H1 (cell line): ENCODE results near the gene NAA20. TPM values are rescaled to one million over a fixed set of nuclear protein-coding genes. Genes with fewer than 3 reads are reported as not detected.

Experiments
- CTCF ChIA-PET: fragments of 300-600 bp; sonication (Branson Sonifier 250); formaldehyde crosslinking; loops from one replicate; lab custom pipeline; 2021; ENCODE audit not compliant: partially characterized antibody; lab: Charles Lee
- POLR2A ChIA-PET: fragments of 300-600 bp; sonication (Branson Sonifier 250); formaldehyde crosslinking; loops from one replicate; lab custom pipeline; 2021; ENCODE audit warnings: inconsistent platforms; ENCODE audit not compliant: partially characterized antibody; lab: Charles Lee
- DNase-seq, 2 experiments: peaks; one replicate each; pipeline versions ENCODE4 v3.0.0 to v3.0.0-alpha.2; 2010 to 2022; ENCODE audit warnings: low spot score in 2 of 2, low read depth in 1 of 2, mixed read lengths in 1 of 2
- FAIRE-seq: peaks from 2 replicates; lab custom pipeline; 2011; peaks lifted over from hg19 to GRCh38; lab: Jason Lieb, UNC
- H2AFZ ChIP-seq: 2 replicates; pipeline ENCODE4 v1.8.1; 2012; ENCODE audit warnings: low read length, inconsistent platforms
- H2AK5ac ChIP-seq: 2 replicates; pipeline ENCODE4 v1.6.1; 2013; ENCODE audit warnings: low read depth, low read length
- H2BK120ac ChIP-seq: replicated peaks from 2 replicates; pipeline ENCODE3; 2013; ENCODE audit warnings: low read depth, low read length, inconsistent platforms
- H2BK12ac ChIP-seq: 2 replicates; pipeline ENCODE4 v1.6.1; 2013; ENCODE audit warnings: low read depth, low read length
- H2BK15ac ChIP-seq: 2 replicates; pipeline ENCODE4 v1.6.1; 2013; ENCODE audit warnings: low read length
- H2BK20ac ChIP-seq: 2 replicates; pipeline ENCODE4 v1.6.1; 2013; ENCODE audit warnings: low read length
- H2BK5ac ChIP-seq: 2 replicates; pipeline ENCODE4 v1.6.1; 2013; ENCODE audit warnings: low read depth, low read length
- H3K14ac ChIP-seq: 2 replicates; pipeline ENCODE4 v1.6.1; 2013; ENCODE audit warnings: inconsistent platforms; ENCODE audit not compliant: insufficient read length
- H3K18ac ChIP-seq: 2 replicates; pipeline ENCODE4 v1.6.1; 2013; ENCODE audit warnings: low read length; ENCODE audit errors: extremely low read depth
- H3K23ac ChIP-seq: 2 replicates; pipeline ENCODE4 v1.6.1; 2013; ENCODE audit warnings: inconsistent platforms; ENCODE audit not compliant: insufficient read length
- H3K23me2 ChIP-seq: 2 replicates; pipeline ENCODE4 v1.6.1; 2013; ENCODE audit warnings: low read depth, low read length
- H3K27ac ChIP-seq: 2 replicates; pipeline ENCODE4 v1.6.1; 2011; ENCODE audit warnings: low read depth, low read length, inconsistent platforms
- H3K27me3 ChIP-seq, 4 experiments: replicated peaks in 1 of 4; 1 replicate in 1 of 4; 2 replicates in 3 of 4; pipeline versions ENCODE4 v1.6.1 to v1.8.1; 2011 to 2013; ENCODE audit warnings: low read length in 3 of 4, mild to moderate bottlenecking in 3 of 4, inconsistent platforms in 2 of 4, mixed read lengths in 2 of 4, moderate library complexity in 1 of 4; ENCODE audit not compliant: control insufficient read depth in 3 of 4, insufficient read depth in 3 of 4; ENCODE audit errors: extremely low read depth in 1 of 4
- H3K36me3 ChIP-seq, 4 experiments: 2 replicates each; pipeline versions ENCODE4 v1.6.1 to v1.8.1; 2011 to 2013; ENCODE audit warnings: mild to moderate bottlenecking in 4 of 4, low read length in 3 of 4, moderate library complexity in 2 of 4, control low read depth in 1 of 4, inconsistent platforms in 1 of 4; ENCODE audit not compliant: insufficient read depth in 4 of 4, control insufficient read depth in 2 of 4
- H3K4ac ChIP-seq: replicated peaks from 2 replicates; pipeline ENCODE3; 2013; ENCODE audit warnings: low read length, low read depth, mixed read lengths, inconsistent platforms; ENCODE audit not compliant: insufficient read length
- H3K4me1 ChIP-seq, 4 experiments: replicated peaks in 1 of 4; 1 replicate in 1 of 4; 2 replicates in 3 of 4; pipeline versions ENCODE4 v1.6.1 to v1.8.1; 2011 to 2013; ENCODE audit warnings: low read length in 3 of 4, inconsistent platforms in 2 of 4, mixed read lengths in 1 of 4; ENCODE audit not compliant: insufficient read depth in 4 of 4, control insufficient read depth in 3 of 4
- H3K4me2 ChIP-seq, 2 experiments: 2 replicates each; pipeline versions ENCODE4 v1.6.1 to v1.8.1; 2011 to 2013; ENCODE audit warnings: low read depth in 2 of 2, low read length in 2 of 2, control low read depth in 1 of 2, inconsistent platforms in 1 of 2, mild to moderate bottlenecking in 1 of 2; ENCODE audit not compliant: insufficient read depth in 1 of 2
- H3K4me3 ChIP-seq, 4 experiments: fragments of 200-600, 300-600 bp in 1 of 4; sonication (generic), shearing (Covaris generic), sonication (Bioruptor Twin) in 1 of 4; 2 replicates each; pipeline versions ENCODE4 v1.5.1 to v1.8.1; 2011 to 2016; ENCODE audit warnings: low read length in 4 of 4, low read depth in 3 of 4, control low read depth in 2 of 4, inconsistent platforms in 2 of 4, mild to moderate bottlenecking in 2 of 4, mixed read lengths in 1 of 4, moderate library complexity in 1 of 4; ENCODE audit not compliant: insufficient read depth in 2 of 4; ENCODE audit errors: extremely low read depth in 1 of 4
- H3K56ac ChIP-seq: replicated peaks from 2 replicates; pipeline ENCODE3; 2013; ENCODE audit warnings: low read depth, mild to moderate bottlenecking, mixed read lengths, low read length, inconsistent platforms; ENCODE audit not compliant: insufficient read length
- H3K79me1 ChIP-seq: 2 replicates; pipeline ENCODE4 v1.6.1; 2013; ENCODE audit warnings: low read depth, low read length, control low read depth
- H3K79me2 ChIP-seq, 2 experiments: 2 replicates each; pipeline versions ENCODE4 v1.6.1 to v1.8.1; 2012 to 2013; ENCODE audit warnings: low read length in 2 of 2, mild to moderate bottlenecking in 2 of 2, inconsistent platforms in 1 of 2; ENCODE audit not compliant: insufficient read depth in 2 of 2, control insufficient read depth in 1 of 2
- H3K9ac ChIP-seq, 4 experiments: replicated peaks in 1 of 4; 1 replicate in 1 of 4; 2 replicates in 3 of 4; pipeline versions ENCODE4 v1.6.1 to v1.8.1; 2011 to 2013; ENCODE audit warnings: low read depth in 3 of 4, low read length in 3 of 4, control low read depth in 2 of 4, mild to moderate bottlenecking in 2 of 4, moderate library complexity in 2 of 4, inconsistent platforms in 1 of 4; ENCODE audit errors: extremely low read depth in 1 of 4
- H3K9me3 ChIP-seq, 2 experiments: 2 replicates each; pipeline versions ENCODE4 v1.6.1 to v1.8.1; 2012 to 2013; ENCODE audit warnings: mild to moderate bottlenecking in 2 of 2, moderate library complexity in 2 of 2, control low read depth in 1 of 2, inconsistent platforms in 1 of 2, low read depth in 1 of 2, low read length in 1 of 2, mixed read lengths in 1 of 2; ENCODE audit not compliant: insufficient read depth in 2 of 2
- H4K20me1 ChIP-seq, 2 experiments: replicated peaks in 1 of 2; 2 replicates each; pipeline versions ENCODE3 to v1.8.1; 2011 to 2013; ENCODE audit warnings: inconsistent platforms in 2 of 2, low read length in 2 of 2, mild to moderate bottlenecking in 1 of 2; ENCODE audit not compliant: insufficient read depth in 2 of 2, control insufficient read depth in 1 of 2
- H4K5ac ChIP-seq: 2 replicates; pipeline ENCODE4 v1.6.1; 2013; ENCODE audit warnings: low read length, low read depth, mixed read lengths, inconsistent platforms; ENCODE audit not compliant: insufficient read length
- H4K8ac ChIP-seq: 2 replicates; pipeline ENCODE4 v1.8.0; 2013; ENCODE audit warnings: mild to moderate bottlenecking, moderate library complexity, low read length, inconsistent platforms; ENCODE audit not compliant: insufficient read depth; ENCODE audit errors: extremely low read depth
- H4K91ac ChIP-seq: replicated peaks from 2 replicates; pipeline ENCODE3; 2013; ENCODE audit warnings: low read length, mixed read lengths, inconsistent platforms; ENCODE audit not compliant: insufficient read length
- ATF3 ChIP-seq: IDR thresholded peaks from 2 replicates; pipeline ENCODE4 v1.6.1; 2011; ENCODE audit warnings: low read depth, mild to moderate bottlenecking, low read length; ENCODE audit not compliant: insufficient read depth
- whole genome bisulfite sequencing, 2 experiments: shearing (Covaris generic) in 1 of 2; methylation state at CpG; one replicate each; pipeline versions ENCODE4 v1.1.6 to v1.1.7; 2013 to 2015; ENCODE audit warnings: low lambda C conversion rate in 2 of 2, mixed read lengths in 2 of 2, inconsistent platforms in 1 of 2, low coverage in 1 of 2, missing lambda C conversion rate in 1 of 2; ENCODE audit not compliant: insufficient replicate concordance in 2 of 2, insufficient coverage in 1 of 2, insufficient read length in 1 of 2; ENCODE audit errors: extremely low coverage in 1 of 2, missing lambda C conversion rate in 1 of 2; 5-methylcytosine and 5-hydroxymethylcytosine counted together
- polyA plus RNA-seq, 7 experiments: library from polyadenylated mRNA; depleted of rRNA in 3 of 7; stranded (reverse) in 5 of 7; unstranded in 2 of 7; fragments of >200 nt in 5 of 7; fragments of 200-250 nt in 2 of 7; gene quantifications; 1 replicate in 5 of 7; 2 replicates in 1 of 7; 4 replicates in 1 of 7; pipeline versions ENCODE4 v1.2.1 to v1.2.3, GENCODE V29; 2011 to 2013; ENCODE audit warnings: missing spikeins in 2 of 7, mixed read lengths in 2 of 7
- total RNA-seq: library from RNA; stranded (reverse); fragmentation: NEBNext Ultra II Directional; extraction: Animal tissue kit (Norgen Biotek cat#: 25700); gene quantifications from 2 replicates; pipeline ENCODE4 v1.2.1, GENCODE V29; 2021

The NAA20 gene
- total and polyA plus RNA-seq, 2 of the 8 experiments (the other 6 are each of a cell fraction or from before 2014, with no cell fraction given) = 21.9 to 41.1 TPM

- no peak overlapping the region for H3K27ac ChIP-seq
- no peak overlapping the region for H4K8ac ChIP-seq
- H4K20me1 ChIP-seq = no peaks in the 10 kb centered on the region
- no peaks in the 10 kb centered on the region for H3K79me2 ChIP-seq
- H2BK20ac ChIP-seq = no peak overlapping the region
- no peak overlapping the region for H3K4me3 ChIP-seq
- H3K4ac ChIP-seq = no peak overlapping the region
- no peaks in the 10 kb centered on the region for H3K27me3 ChIP-seq
- 0 out of 2 replicates have a peak overlapping the region, but pooled peaks have one; percentile 39 for H2AFZ ChIP-seq
- 96% methylated on average over 23 of the region's 23 CpGs; no CpG with 5 or more reads in 1 of the 2 experiments for WGBS, 2 experiments
- no peak overlapping the region for H3K18ac ChIP-seq
- no peak overlapping the region for H4K5ac ChIP-seq
- ChIA-PET CTCF (interaction anchor here (0.6 to 1.2 kb wide), 4 partner anchors 11 to 585 kb away, joined by 3 to 4 read pairs (median 3); no protein-coding TSS in a partner anchor), POLR2A (no interaction called here)
- no peak overlapping the region for H2BK12ac ChIP-seq
- no peak overlapping the region for H3K14ac ChIP-seq
- H3K9me3 ChIP-seq = no peaks in the 10 kb centered on the region
- no peak overlapping the region for H4K91ac ChIP-seq
- H3K9ac ChIP-seq = no peak overlapping the region
- H3K23ac ChIP-seq = no peak overlapping the region
- no peaks in the 10 kb centered on the region for H3K23me2 ChIP-seq
- FAIRE-seq = no peak
- TF ChIP-seq ATF3 = no peak
- H2AK5ac ChIP-seq = no peak overlapping the region
- H3K4me2 ChIP-seq = no peak overlapping the region
- no peak overlapping the region for H2BK120ac ChIP-seq
- no peaks in the 10 kb centered on the region for H3K79me1 ChIP-seq
- H3K56ac ChIP-seq = no peak overlapping the region
- no peak overlapping the region for H2BK15ac ChIP-seq
- H3K4me1 ChIP-seq = no peaks in the 10 kb centered on the region
- no peak overlapping the region for H2BK5ac ChIP-seq
- no peak for DNase-seq
- H3K36me3 ChIP-seq = no peaks in the 10 kb centered on the region
These were observed 13.9 kb upstream of the NAA20 start for GRCh38 chr20:20003031-20003954.
